ENCODE measurements around the gene ARFIP1.

ARFIP1 gene

DNA sequence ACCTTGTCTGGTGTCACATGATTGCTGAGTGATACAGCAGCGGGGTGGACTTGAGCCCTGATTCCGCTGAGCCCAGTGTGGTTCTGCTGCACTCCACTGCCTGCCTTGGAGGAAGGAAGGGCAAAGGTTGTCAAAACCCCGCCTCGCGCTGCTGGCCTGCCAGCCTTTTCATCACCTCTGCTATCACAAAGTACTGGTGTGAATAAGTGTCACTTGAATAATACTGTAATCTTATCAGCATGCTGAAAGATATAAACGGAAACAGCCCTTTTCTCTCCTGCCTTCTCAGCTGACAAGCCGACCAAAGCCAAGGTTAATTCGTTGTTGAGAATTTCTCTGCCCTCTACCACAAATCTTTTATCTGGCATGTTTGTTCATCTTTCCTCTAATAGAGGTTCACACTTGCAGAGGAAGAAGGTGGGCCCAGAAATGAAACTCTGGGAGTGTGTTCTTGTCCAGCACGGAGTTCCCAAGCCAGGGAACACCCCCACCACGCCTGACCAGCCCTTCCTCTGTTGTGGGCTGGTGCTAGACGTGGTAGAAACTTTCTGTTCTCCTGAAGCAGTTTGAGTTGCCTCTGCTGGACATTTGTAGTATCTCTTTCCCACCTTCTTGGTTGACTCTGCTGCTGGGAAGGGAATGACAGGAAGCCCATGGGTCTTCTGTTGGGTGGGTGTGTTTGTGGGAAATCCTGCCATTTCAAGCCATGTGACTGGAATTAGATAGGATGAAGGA, 177.8 kb downstream of the ARFIP1 start:
- Histone ChIP-seq H2BK120ac (ENCODE audit: low read depth, low read length) (no peak overlapping the region), H3K79me1 (ENCODE audit: low read length) (no peaks in the 10 kb centered on the region), H3K4me3 (ENCODE audit: low read length) (no peak overlapping the region), H3K9ac (ENCODE audit: low read length) (no peak overlapping the region), H3K27me3 (ENCODE audit: insufficient read depth, low read length, poor library complexity) (no peaks in the 10 kb centered on the region), H3K27ac (ENCODE audit: low read depth, low read length) (peak overlapping the region; percentile 41), H3K56ac (ENCODE audit: low read length) (no peak overlapping the region), H3K4me2 (ENCODE audit: low read length) (no peak overlapping the region), H3K18ac (ENCODE audit: low read length) (no peak overlapping the region), H3K4ac (ENCODE audit: low read depth, low read length) (no peak overlapping the region), H4K5ac (ENCODE audit: low read length) (no peak overlapping the region), H4K8ac (ENCODE audit: low read depth, low read length) (no peak overlapping the region), H2BK15ac (replicated peaks; ENCODE audit: low read depth) (no peak overlapping the region), H3K23ac (ENCODE audit: low read length) (no peak overlapping the region), H2AK5ac (ENCODE audit: low read length) (no peak overlapping the region), H3K36me3 (ENCODE audit: control insufficient read depth, insufficient read depth, low read length) (no peaks in the 10 kb centered on the region), H3K4me1 (ENCODE audit: control insufficient read depth, low read depth, low read length) (peaks cover 7% of the 10 kb centered on the region), H3K79me2 (ENCODE audit: control insufficient read depth, insufficient read depth, low read length) (no peaks in the 10 kb centered on the region), H2BK5ac (ENCODE audit: low read length) (no peak overlapping the region)
- whole genome bisulfite sequencing (ENCODE audit: extremely low coverage, insufficient coverage, low lambda C conversion rate) = no CpG with 5 or more reads among the region's 11 CpGs
- peak; percentile 96 for DNase-seq

GRCh38 chr4:152959080-152959479, 179.3 kb downstream of the ARFIP1 start:
- Histone ChIP-seq H3K36me3 (ENCODE audit: control insufficient read depth, insufficient read depth, low read length) (peaks cover 4% of the 10 kb centered on the region), H2BK5ac (ENCODE audit: low read length) (no peak overlapping the region), H3K18ac (ENCODE audit: low read length) (no peak overlapping the region), H3K27me3 (ENCODE audit: insufficient read depth, low read length, poor library complexity) (no peaks in the 10 kb centered on the region), H4K8ac (ENCODE audit: low read depth, low read length) (no peak overlapping the region), H2BK15ac (replicated peaks; ENCODE audit: low read depth) (no peak overlapping the region), H3K4ac (ENCODE audit: low read depth, low read length) (no peak overlapping the region), H3K4me2 (ENCODE audit: low read length) (no peak overlapping the region), H3K27ac (ENCODE audit: low read depth, low read length) (no peak overlapping the region), H3K79me2 (ENCODE audit: control insufficient read depth, insufficient read depth, low read length) (no peaks in the 10 kb centered on the region), H3K4me1 (ENCODE audit: control insufficient read depth, low read depth, low read length) (peaks cover 7% of the 10 kb centered on the region), H3K23ac (ENCODE audit: low read length) (no peak overlapping the region), H3K79me1 (ENCODE audit: low read length) (no peaks in the 10 kb centered on the region), H3K56ac (ENCODE audit: low read length) (no peak overlapping the region), H3K4me3 (ENCODE audit: low read length) (no peak overlapping the region), H2BK120ac (ENCODE audit: low read depth, low read length) (no peak overlapping the region), H3K9ac (ENCODE audit: low read length) (no peak overlapping the region), H4K5ac (ENCODE audit: low read length) (no peak overlapping the region), H2AK5ac (ENCODE audit: low read length) (no peak overlapping the region)
- DNase-seq = no peak
- WGBS (ENCODE audit: extremely low coverage, insufficient coverage, low lambda C conversion rate) = no CpG with 5 or more reads among the region's 2 CpGs

DNA sequence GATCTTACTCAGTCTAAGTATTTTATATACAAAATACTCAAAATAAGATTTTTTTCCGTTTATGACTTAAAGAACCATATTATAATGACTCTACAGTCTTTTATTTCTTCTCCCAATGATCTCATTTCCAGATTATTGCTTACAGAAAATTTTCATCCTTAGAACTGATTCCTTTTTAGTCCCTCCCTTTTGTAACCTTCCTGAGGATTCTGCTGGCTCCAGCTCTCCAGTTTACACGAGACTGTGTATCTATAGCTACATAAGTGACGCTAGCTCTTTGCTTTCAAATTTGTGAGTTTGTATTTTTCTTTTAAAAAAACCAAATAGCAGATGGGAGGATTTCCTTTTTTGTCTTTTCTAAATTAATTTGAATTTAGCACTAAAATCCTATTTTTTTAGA, 180.3 kb downstream of the ARFIP1 start:
- Histone ChIP-seq H3K79me1 (ENCODE audit: low read length) (no peaks in the 10 kb centered on the region), H3K23ac (ENCODE audit: low read length) (no peak overlapping the region), H3K18ac (ENCODE audit: low read length) (no peak overlapping the region), H3K4ac (ENCODE audit: low read depth, low read length) (no peak overlapping the region), H3K36me3 (ENCODE audit: control insufficient read depth, insufficient read depth, low read length) (peaks cover 4% of the 10 kb centered on the region), H3K27me3 (ENCODE audit: insufficient read depth, low read length, poor library complexity) (no peaks in the 10 kb centered on the region), H3K4me1 (ENCODE audit: control insufficient read depth, low read depth, low read length) (peaks cover 7% of the 10 kb centered on the region), H2BK120ac (ENCODE audit: low read depth, low read length) (no peak overlapping the region), H3K79me2 (ENCODE audit: control insufficient read depth, insufficient read depth, low read length) (no peaks in the 10 kb centered on the region), H2AK5ac (ENCODE audit: low read length) (no peak overlapping the region), H3K9ac (ENCODE audit: low read length) (no peak overlapping the region), H2BK5ac (ENCODE audit: low read length) (no peak overlapping the region), H4K5ac (ENCODE audit: low read length) (no peak overlapping the region), H3K56ac (ENCODE audit: low read length) (no peak overlapping the region), H4K8ac (ENCODE audit: low read depth, low read length) (no peak overlapping the region), H3K27ac (ENCODE audit: low read depth, low read length) (no peak overlapping the region), H3K4me3 (ENCODE audit: low read length) (no peak overlapping the region), H2BK15ac (replicated peaks; ENCODE audit: low read depth) (no peak overlapping the region), H3K4me2 (ENCODE audit: low read length) (no peak overlapping the region)
- DNase-seq = no peak
- WGBS (ENCODE audit: extremely low coverage, insufficient coverage, low lambda C conversion rate) = no CpG with 5 or more reads among the region's 3 CpGs

DNA sequence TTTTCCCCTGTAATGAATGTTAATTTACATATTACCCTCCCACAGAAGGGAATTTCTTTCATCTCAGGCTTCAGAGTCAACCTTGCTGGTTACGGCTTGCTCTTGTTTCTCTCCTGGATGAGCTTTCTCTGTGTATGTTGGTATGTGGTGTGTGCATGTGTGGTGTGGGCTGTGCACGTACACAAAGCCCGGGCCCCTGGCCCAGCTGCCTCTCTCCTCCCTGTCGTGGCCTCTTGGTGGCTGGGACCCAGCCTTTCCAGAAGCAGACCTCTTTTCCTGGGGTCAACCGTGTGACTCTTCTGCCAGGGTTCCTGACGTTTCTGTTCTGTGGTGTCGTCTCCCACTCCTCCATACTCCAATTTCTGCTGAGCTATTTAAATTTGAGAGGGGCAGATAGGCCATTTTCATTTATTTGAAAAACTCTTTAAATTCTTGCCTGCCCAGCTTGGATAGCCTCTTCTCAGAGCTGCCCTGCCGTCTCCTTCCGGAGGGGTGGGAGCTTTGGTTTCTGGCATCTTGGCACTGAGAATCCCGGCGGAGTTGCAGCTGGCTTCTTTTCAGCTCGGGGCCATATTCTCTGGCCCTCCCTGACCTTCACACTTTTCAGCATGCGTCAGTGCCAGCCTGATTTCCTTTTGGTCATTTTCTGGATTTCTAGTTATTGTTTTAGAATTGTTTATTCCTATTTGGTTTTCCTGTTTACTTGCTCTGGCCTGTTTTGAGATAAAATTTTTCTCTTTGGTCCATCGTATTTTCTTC, 181.4 kb downstream of the ARFIP1 start:
- Histone ChIP-seq H3K4me1 (ENCODE audit: control insufficient read depth, low read depth, low read length) (peaks cover 7% of the 10 kb centered on the region), H3K18ac (ENCODE audit: low read length) (peak overlapping the region; percentile 25), H2BK5ac (ENCODE audit: low read length) (no peak overlapping the region), H3K27ac (ENCODE audit: low read depth, low read length) (no peak overlapping the region), H4K5ac (ENCODE audit: low read length) (no peak overlapping the region), H2BK15ac (replicated peaks; ENCODE audit: low read depth) (no peak overlapping the region), H2AK5ac (ENCODE audit: low read length) (no peak overlapping the region), H2BK120ac (ENCODE audit: low read depth, low read length) (no peak overlapping the region), H3K4me3 (ENCODE audit: low read length) (no peak overlapping the region), H3K27me3 (ENCODE audit: insufficient read depth, low read length, poor library complexity) (no peaks in the 10 kb centered on the region), H3K36me3 (ENCODE audit: control insufficient read depth, insufficient read depth, low read length) (peaks cover 4% of the 10 kb centered on the region), H3K4me2 (ENCODE audit: low read length) (no peak overlapping the region), H3K4ac (ENCODE audit: low read depth, low read length) (no peak overlapping the region), H3K9ac (ENCODE audit: low read length) (no peak overlapping the region), H3K79me1 (ENCODE audit: low read length) (no peaks in the 10 kb centered on the region), H3K79me2 (ENCODE audit: control insufficient read depth, insufficient read depth, low read length) (no peaks in the 10 kb centered on the region), H4K8ac (ENCODE audit: low read depth, low read length) (no peak overlapping the region), H3K23ac (ENCODE audit: low read length) (no peak overlapping the region), H3K56ac (ENCODE audit: low read length) (no peak overlapping the region)
- DNase-seq = no peak
- no CpG with 5 or more reads among the region's 14 CpGs for WGBS (ENCODE audit: extremely low coverage, insufficient coverage, low lambda C conversion rate)

DNA sequence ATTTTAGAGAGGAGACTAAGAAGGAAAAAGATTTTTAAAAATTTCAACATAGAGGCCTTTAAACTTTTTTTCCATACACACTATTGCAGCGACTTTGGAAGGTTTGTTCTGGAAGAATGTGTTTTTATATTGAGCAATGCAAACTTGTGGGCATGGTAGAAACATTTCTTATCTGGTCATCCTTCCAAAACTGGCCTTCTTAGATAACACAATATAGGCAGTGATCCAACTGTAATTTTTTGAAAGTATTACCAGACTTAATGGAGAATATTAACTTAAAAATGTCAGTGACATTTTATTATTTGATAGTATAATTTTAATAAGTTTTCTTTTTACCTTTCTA, 182.0 kb downstream of the ARFIP1 start:
- Histone ChIP-seq H4K5ac (ENCODE audit: low read length) (no peak overlapping the region), H2BK15ac (replicated peaks; ENCODE audit: low read depth) (no peak overlapping the region), H3K18ac (ENCODE audit: low read length) (no peak overlapping the region), H3K79me1 (ENCODE audit: low read length) (no peaks in the 10 kb centered on the region), H3K9ac (ENCODE audit: low read length) (no peak overlapping the region), H3K23ac (ENCODE audit: low read length) (no peak overlapping the region), H3K4ac (ENCODE audit: low read depth, low read length) (no peak overlapping the region), H3K4me1 (ENCODE audit: control insufficient read depth, low read depth, low read length) (peaks cover 6% of the 10 kb centered on the region), H3K79me2 (ENCODE audit: control insufficient read depth, insufficient read depth, low read length) (no peaks in the 10 kb centered on the region), H2AK5ac (ENCODE audit: low read length) (no peak overlapping the region), H2BK120ac (ENCODE audit: low read depth, low read length) (no peak overlapping the region), H3K4me3 (ENCODE audit: low read length) (no peak overlapping the region), H3K4me2 (ENCODE audit: low read length) (no peak overlapping the region), H3K27me3 (ENCODE audit: insufficient read depth, low read length, poor library complexity) (no peaks in the 10 kb centered on the region), H3K56ac (ENCODE audit: low read length) (no peak overlapping the region), H4K8ac (ENCODE audit: low read depth, low read length) (no peak overlapping the region), H3K27ac (ENCODE audit: low read depth, low read length) (no peak overlapping the region), H2BK5ac (ENCODE audit: low read length) (no peak overlapping the region), H3K36me3 (ENCODE audit: control insufficient read depth, insufficient read depth, low read length) (peaks cover 4% of the 10 kb centered on the region)
- no peak for DNase-seq
- no CpG with 5 or more reads among the region's 1 CpG for WGBS (ENCODE audit: extremely low coverage, insufficient coverage, low lambda C conversion rate)
